GM11168 (cell line): ENCODE measurements around the gene PTGES.

Experiments
- in situ Hi-C: fragments of 300-500 bp; cut with MboI; formaldehyde crosslinking; loops from one replicate; pipeline ENCODE4 v1.12.0; 2022; ENCODE audit warnings: low sequenced_read_pairs; ENCODE audit not compliant: unreplicated experiment

Gene PTGES

DNA sequence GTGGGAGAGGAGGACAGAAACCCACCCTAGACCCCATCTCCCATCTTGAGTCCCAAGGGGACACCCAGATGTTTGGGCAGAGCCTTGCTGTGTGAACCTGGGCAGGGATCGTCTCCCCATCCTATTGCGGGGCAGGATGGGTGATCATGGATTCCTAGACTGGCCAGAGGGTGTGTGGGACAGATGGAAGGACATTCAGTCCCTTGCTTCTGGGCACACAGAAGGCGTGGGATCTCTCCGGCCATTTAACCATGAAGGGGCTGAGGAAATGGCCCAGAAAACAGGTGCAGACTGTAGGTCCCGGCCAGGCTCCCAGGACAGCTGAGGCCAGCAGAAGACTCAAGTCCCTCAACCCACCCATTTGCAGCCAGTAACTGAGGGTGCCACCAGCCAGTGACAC lies 29.9 kb downstream of the PTGES start:
- in situ Hi-C loops: no loop called here

DNA sequence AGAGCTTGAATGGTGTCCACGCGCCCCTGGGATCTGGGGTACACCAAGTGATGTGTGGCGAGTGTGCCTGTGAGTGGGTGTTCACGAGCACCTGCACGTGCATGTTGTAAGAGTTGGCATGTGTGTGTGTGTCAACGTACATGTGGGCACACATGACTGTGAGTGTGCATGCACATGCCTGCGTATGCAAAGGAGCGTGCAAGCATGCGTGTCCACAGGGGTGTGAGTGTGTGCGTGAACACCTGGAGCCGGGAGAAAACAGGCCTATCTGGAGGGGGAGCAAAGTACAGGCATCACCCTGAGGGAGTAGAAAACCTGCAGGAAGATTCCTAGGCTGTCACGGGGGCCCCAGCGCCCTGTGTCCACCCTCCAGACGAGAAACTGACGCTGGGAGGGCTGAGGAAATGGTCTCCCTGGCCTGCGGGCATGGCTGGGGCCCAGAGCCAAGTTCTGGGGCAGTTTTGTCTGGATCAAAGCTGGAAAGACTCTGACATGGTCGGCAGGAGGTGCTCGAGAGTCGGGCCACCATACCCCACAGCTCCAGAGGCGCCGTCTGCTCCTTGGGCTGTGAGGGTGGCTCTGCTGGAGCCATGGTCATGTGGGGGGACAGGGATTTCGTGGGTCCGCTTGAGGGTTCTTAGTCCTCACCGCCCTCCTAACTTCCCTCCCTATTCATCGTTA lies 31.8 kb downstream of the PTGES start:
- in situ Hi-C loops: no loop called here

DNA sequence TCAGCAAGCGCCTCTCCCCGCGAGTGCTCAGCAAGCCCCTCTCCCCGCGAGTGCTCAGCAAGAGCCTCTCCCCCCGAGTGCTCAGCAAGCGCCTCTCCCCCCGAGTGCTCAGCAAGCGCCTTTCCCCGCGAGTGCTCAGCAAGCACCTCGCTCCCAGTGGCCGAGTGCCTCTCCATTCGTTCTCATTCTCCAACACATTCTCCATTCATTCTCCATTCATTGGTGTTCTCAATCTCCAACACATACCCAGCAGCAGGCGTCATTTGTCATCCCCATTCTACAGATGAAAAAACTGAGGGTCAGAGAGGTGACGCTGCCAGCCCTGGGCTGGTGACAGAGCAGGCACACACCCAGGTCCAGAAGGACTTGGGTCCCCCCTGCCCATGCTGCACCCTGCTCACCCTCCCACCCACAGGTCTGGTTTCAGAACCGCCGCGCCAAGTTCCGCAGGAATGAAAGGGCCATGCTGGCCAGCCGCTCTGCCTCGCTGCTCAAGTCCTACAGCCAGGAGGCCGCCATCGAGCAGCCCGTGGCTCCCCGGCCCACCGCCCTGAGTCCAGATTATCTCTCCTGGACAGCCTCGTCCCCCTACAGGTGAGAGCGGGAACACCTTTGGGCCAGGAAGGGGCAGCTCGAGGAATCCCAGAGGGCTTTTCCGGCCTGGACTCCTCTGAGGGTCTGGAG lies 32.5 kb downstream of the PTGES start:
- in situ Hi-C loops: no loop called here

GRCh38 chr9:129719135-129719534 lies 33.7 kb downstream of the PTGES start:
- in situ Hi-C loops: no loop called here

- in situ Hi-C loops: no loop called here
Observed at GRCh38 chr9:129718647-129719046, 34.2 kb downstream of the PTGES start.

DNA sequence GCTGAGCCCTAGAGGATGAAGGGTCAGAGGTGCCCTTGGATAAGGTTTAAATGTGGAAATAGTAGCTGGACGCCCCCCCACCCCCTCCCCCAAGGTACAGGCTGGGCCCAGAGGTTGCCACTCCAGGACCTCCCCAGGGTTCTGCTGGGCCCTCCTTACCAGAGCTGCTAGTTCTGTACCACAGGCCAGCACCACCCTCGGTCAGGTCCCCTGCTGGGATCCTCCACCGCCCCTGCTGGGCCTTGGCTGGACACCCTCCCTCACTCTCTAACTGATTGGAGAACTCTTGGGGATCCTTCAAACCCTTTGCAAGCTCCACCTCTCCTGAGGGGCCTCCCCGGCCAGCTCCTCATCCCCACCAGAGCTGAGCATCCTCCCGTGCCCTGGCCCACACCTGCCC lies 34.9 kb downstream of the PTGES start:
- in situ Hi-C loops: no loop called here

GRCh38 chr9:129716091-129716490 lies 36.8 kb downstream of the PTGES start:
- in situ Hi-C loops: no loop called here

DNA sequence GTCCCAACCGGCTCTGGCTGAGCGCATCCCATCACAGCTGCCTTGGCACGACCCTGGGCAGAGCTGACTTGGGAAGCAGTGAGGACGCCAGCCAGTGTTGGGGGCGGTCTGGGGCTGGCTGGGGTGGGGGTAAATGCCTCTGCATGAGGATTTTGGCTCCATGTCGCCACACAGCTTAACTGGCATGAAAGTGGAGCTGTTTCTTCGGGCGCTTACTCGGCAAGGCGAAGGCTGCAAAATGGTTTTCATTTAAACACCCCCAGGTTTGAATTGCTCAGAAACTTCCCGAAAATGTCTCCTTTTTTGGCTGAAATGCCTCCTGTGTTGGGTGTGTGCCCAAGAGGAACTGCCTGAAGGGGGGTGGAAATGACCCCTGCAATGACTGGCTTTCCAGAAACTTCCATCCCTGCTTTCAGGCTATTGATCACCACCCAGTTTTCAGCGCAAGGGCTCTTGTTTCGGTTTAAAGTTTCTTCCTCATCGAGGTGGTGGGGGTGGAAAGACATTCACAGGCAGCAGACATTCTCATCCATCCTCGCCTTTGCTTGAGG lies 38.3 kb downstream of the PTGES start:
- in situ Hi-C loops: no loop called here

DNA sequence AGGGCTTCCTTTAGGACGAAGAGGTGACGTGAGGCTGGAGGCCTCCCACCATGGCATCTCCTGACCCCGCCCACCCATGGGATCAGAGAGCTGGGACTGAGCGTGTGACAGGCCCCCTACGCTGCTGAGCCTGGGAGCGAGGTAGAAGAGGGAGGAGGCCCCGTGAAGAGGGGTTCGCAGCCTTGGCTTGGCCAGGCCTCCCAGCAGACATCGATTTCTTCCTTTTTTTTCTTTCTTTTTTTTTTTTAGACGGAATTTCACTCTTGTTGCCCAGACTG lies 39.5 kb downstream of the PTGES start:
- in situ Hi-C loops: no loop called here

GRCh38 chr9:129712634-129713401 lies 40.0 kb downstream of the PTGES start:
- in situ Hi-C loops: no loop called here

DNA sequence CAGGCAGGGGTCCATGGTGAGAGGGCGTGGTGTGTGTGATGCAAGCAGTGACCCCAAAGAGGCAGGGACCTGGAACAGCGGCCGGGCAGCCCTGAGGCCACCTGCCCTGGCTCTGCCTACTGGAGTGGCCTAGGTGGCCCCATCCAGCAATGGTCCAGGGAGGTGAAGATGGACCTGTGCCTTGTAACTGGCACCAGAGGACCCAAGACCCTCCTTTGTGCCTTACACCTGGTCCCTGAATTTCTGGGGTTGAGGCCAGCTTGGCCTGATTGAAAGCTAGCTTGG lies 42.7 kb downstream of the PTGES start:
- in situ Hi-C loops: no loop called here

DNA sequence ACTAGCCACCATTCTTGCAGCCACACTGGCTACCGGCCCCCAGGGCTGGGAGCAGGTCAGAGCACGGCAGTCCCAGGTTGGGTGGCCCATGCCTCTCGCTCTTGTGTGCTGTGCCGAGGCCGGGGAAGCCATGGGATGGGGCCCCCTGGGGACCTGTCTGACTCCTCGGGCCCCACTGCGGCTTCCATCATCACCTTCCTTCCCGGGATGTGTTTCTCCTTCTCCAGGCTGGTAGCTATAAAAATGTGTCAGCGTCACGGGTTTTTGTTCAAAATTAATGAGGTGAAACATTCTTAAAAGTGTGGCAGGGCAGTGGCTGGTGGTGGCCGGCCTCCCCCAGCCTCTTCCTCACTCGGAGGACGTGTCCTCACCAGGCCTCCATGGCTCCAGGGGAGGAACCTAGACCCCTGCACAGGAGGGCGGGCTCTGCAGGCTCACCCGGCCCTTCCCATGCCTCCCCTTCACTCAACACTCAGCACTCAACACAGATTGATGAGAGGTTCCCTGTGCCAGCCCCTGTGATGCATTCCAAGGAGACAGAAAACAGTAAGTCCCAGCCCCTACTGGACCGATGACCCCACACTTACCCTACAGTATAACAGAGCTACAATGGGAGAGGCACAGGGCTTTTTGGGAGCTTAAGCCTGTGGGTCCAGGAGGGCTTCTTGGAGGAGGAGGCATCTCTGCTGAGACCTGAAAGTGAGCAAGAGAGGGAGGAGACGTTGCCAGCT lies 43.2 kb downstream of the PTGES start:
- in situ Hi-C loops: no loop called here

DNA sequence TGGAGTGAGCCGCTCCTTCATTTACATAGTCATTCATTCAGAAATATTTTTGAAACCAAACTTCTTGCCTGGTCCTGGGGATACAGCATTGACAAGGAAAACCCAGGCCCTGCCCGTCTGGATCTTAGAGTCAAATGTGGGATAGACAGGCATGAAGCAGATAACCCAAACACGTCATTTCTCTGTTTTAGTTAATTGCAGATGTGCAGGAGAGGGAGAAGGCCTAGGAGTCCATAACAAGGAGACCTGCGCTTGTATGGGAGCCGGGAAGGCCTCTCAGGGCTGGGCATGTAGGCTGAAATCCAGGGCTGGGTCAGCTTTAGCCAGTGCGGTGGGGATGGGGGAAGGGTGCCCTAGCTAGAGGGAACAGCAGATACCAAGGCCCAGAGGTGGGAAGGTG lies 44.0 kb downstream of the PTGES start:
- in situ Hi-C loops: no loop called here

DNA sequence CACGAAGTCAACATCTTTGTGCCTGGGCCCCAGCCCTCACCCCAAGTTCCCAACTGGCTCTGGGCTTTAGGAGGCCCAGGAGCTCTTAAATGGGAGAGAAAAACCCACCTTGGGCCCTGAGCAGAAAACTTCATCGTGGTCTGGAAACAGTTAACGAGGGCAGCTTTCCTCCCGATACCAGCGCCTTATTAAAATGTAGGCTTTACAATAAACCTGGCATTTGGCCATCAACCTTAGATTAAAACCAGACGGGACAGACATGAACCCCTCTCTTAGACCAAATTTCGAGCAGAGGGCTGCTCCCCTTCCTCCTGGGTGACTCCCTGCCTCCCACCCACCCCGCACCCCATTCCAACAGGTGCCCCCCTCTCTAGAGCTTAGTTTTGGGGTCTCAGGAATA lies 48.0 kb downstream of the PTGES start:
- in situ Hi-C loops: no loop called here

DNA sequence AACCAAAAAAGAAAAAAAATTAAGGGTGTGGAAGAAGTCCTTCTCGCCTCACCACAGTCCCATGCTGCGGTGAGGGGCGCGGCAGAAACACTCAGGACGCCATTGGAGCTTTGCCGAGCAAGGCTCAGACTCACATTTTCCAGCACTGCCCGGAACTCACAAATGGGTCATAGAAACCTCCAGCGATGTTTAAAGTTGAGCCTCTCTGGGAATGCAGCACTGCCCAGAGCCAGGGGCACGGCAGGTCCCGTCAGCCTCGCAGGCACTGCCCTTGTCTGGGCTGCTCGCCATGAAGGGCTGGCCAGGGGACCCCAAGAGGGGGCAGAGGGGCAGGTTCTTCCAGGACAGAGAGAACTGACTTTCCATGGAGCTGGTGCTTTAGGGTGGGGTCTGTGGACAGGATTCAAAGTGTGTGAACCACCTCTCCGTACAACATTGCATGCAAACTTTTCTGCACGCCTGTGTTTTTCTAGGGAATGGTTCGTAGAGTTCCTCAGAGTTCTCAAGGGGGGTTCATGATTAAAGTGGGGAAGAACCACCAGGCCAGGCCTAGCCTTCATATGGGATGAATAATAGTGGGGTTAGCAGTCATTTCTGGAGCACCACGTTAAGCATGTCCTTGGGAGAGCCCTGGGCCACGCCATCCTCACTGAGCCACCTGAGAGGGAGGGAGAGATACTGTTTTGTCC lies 49.0 kb downstream of the PTGES start:
- in situ Hi-C loops: no loop called here

DNA sequence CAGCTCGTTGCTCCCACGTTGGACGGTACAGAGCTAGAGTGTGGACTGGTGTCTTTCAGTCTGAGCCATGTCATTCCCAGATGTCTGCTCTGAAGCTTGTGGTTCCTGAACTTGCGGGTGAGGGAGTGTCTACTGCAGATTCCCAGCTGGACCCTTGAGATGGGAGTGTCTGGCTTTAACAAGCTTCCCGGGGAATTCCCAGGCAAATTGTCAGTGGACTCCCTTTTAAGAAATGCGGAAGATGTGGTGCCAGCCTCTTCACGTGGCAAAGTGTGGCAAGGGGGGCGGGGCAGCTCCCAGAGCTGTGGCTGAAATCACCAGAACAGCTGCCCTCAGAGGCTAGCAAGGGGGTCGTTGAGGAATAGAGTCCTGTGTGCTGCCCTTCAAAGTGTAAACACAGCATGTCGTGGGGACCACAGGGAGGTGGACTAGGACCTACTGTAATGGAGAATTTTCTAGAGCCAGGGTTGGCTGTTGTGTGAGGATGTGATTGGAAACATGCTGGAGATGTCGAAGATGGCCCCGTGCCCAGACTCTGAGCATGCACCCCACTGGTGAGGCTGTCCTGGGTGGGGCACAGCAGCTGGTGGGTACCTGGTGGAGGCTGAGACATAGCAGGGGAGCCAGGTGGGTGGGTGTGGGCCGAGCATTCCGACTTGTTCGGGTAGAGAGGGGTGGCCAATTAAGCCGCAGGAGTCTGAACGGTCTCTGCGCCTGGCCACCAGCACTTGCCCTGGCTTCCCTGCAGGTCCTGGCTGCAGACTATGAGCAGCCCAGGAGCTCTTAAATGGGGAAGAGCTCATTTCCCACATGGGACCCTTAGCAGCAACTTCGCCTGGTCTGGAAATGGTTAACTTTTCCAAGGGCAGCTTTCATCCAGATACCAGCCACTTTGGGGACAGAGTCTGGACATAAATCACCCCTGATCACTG lies 50.0 kb downstream of the PTGES start:
- in situ Hi-C loops: no loop called here

DNA sequence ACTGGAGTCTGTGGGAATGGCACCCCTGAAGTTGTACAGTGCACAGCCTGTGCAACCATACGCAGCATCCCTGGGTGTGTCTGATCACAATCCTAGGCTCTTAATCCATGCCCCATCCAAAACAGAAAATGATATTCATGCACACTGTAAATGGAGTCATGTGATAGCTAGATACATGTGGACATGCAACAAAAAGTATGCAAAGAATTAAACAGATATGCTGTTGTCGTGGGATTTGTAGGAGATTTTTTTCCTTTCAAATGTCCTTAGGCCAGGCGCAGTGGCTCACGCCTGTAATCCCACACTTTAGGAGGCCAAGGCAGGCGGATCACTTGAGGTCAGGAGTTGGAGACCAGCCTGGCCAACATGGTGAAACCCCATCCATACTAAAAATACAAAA lies 51.3 kb downstream of the PTGES start:
- in situ Hi-C loops: no loop called here

DNA sequence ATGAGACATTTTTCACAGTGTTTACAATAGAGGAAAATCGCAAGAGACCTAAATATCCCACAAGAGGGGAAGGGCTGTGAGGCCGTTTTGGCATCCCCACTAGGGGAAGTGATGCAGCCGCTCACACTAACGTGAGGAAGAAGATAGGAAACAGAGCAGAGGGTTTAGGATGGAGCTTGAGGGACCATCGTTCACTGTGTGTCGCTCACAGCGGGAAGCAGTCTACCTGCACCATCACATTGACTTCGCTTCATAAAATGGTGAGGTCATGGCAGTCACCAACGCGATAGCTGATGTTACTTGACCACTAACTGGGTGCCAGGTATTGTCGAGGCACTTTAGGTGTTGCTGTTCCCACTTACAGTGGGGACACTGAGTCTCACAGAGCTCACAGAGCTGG lies 51.8 kb downstream of the PTGES start:
- in situ Hi-C loops: no loop called here

DNA sequence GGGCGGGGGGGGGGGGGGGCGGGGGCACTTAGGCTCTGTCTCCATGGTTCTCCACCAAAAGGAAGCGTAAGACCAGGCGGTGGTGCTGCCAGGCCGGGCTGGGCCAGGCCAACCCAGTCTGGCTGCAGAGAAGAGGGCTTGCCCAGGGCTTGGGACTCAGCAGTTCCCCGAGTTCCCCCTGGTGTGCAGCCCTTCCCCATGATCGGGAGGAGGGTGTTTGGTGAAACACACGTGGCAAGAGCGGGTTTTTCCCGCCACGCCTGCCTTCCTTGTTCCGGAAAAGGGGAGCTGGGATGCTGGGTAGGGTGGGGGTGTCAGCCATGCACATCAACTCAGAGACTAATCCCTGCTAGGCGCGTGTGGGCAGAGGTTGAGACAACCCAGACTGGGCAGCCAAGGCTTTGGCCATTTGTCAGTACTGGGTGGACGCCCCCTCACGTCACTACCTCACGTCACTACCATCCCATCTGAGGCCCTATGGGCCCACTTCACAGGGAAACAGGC lies 54.5 kb downstream of the PTGES start:
- in situ Hi-C loops: no loop called here
